GM12878 (cell line): ENCODE measurements around the gene ASB9. TPM values are rescaled to one million over a fixed set of nuclear protein-coding genes. Genes with fewer than 3 reads are reported as not detected.

Source experiments
- BACH1 ChIP-seq: fragments of 450-650 bp; IDR thresholded peaks from 2 replicates; pipeline ENCODE4 v1.6.1; 2017; ENCODE audit warnings: mild to moderate bottlenecking, borderline replicate concordance
- CEBPZ ChIP-seq: fragments of 150-350 bp; IDR thresholded peaks from 2 replicates; pipeline ENCODE4 v1.6.1; 2016; ENCODE audit warnings: low read depth, low read length
- EGR1 ChIP-seq, 2 experiments: IDR thresholded peaks; 1 replicate in 1 of 2; 2 replicates in 1 of 2; pipeline ENCODE4 v1.6.1; 2011 to 2012; ENCODE audit warnings: low read depth in 2 of 2, low read length in 2 of 2, borderline replicate concordance in 1 of 2, mild to moderate bottlenecking in 1 of 2, moderate library complexity in 1 of 2
- IRF5 ChIP-seq: fragments of 450-650 bp; IDR thresholded peaks from 2 replicates; pipeline ENCODE4 v1.6.1; 2017; ENCODE audit warnings: borderline replicate concordance
- LARP7 ChIP-seq: fragments of 450-650 bp; IDR thresholded peaks from 2 replicates; pipeline ENCODE4 v1.6.1; 2017; ENCODE audit warnings: mild to moderate bottlenecking
- NKRF ChIP-seq: fragments of 450-650 bp; conservative IDR thresholded peaks from 2 replicates; pipeline ENCODE4 v1.6.1; 2017; ENCODE audit warnings: mild to moderate bottlenecking, moderate library complexity
- SIX5 ChIP-seq: IDR thresholded peaks from 2 replicates; pipeline ENCODE4 v1.6.1; 2011; ENCODE audit warnings: mild to moderate bottlenecking, low read depth, low read length, moderate library complexity; ENCODE audit not compliant: severe bottlenecking
- SP1 ChIP-seq: IDR thresholded peaks from one replicate; pipeline ENCODE4 v1.6.1; 2011; ENCODE audit warnings: low read depth, low read length
- SPI1 ChIP-seq: IDR thresholded peaks from 2 replicates; pipeline ENCODE4 v1.6.1; 2011; ENCODE audit warnings: low read depth, mild to moderate bottlenecking, low read length, moderate library complexity, borderline replicate concordance; ENCODE audit not compliant: insufficient read depth
- ZNF274 ChIP-seq: IDR thresholded peaks from one replicate; pipeline ENCODE4 v1.8.0; 2011; ENCODE audit not compliant: insufficient read length, insufficient read depth
- polyA plus RNA-seq, 11 experiments: library from polyadenylated mRNA; depleted of rRNA in 4 of 11; unstranded in 6 of 11; stranded (reverse) in 5 of 11; fragments of >200 nt; fragmentation: Nextera tagmentation in 4 of 11; fragmentation: Illumina TruSeq in 1 of 11; extraction: Ambion mirVana in 4 of 11; extraction: Trizol in 1 of 11; gene quantifications; 1 replicate in 1 of 11; 2 replicates in 10 of 11; pipeline versions ENCODE4 v1.2.1 to v1.2.3, GENCODE V29; 2011 to 2016; ENCODE audit warnings: inconsistent platforms in 2 of 11, missing spikeins in 2 of 11, low read depth in 1 of 11
- total RNA-seq, 4 experiments: library from RNA; depleted of rRNA in 3 of 4; stranded (reverse); fragments of >200 nt in 3 of 4; fragmentation: Illumina TruSeq in 1 of 4; extraction: Trizol in 1 of 4; gene quantifications; 2 replicates each; pipeline versions ENCODE4 v1.2.1 to v1.2.3, GENCODE V29; 2013 to 2021
- TF ChIP-seq, protein P1 (sequence below): fragments of 450-650 bp; formaldehyde crosslinking; IDR thresholded peaks from 2 replicates; pipeline ENCODE4 v1.4.0; 2022; ENCODE audit warnings: mild to moderate bottlenecking, moderate library complexity
- TF ChIP-seq, protein P2 (sequence below): fragments of 150-350 bp; IDR thresholded peaks from 2 replicates; pipeline ENCODE4 v1.6.1; 2014; ENCODE audit warnings: mild to moderate bottlenecking, low read depth, low read length
- TF ChIP-seq, protein P3 (sequence below): fragments of 450-650 bp; IDR thresholded peaks from 2 replicates; pipeline ENCODE4 v1.6.1; 2016; ENCODE audit warnings: mild to moderate bottlenecking

ASB9 gene
- total and polyA plus RNA-seq, 10 of the 15 experiments (the other 5 are each of a cell fraction or from before 2014, with no cell fraction given), result 0.31 to 3.5 (median 0.74) TPM

GRCh38 chrX:15204130-15204751 lies 65.6 kb downstream of the ASB9 start (continued):
- no peak for TF ChIP-seq IRF5
- no peak for TF ChIP-seq NKRF
- no peak for TF ChIP-seq EGR1 (IDR thresholded peaks at IDR 0.05; ENCODE audit: borderline replicate concordance in 1 of 2, low read depth in 2 of 2, low read length in 2 of 2)
- TF ChIP-seq SP1, result no peak
- TF ChIP-seq, protein P1, sequence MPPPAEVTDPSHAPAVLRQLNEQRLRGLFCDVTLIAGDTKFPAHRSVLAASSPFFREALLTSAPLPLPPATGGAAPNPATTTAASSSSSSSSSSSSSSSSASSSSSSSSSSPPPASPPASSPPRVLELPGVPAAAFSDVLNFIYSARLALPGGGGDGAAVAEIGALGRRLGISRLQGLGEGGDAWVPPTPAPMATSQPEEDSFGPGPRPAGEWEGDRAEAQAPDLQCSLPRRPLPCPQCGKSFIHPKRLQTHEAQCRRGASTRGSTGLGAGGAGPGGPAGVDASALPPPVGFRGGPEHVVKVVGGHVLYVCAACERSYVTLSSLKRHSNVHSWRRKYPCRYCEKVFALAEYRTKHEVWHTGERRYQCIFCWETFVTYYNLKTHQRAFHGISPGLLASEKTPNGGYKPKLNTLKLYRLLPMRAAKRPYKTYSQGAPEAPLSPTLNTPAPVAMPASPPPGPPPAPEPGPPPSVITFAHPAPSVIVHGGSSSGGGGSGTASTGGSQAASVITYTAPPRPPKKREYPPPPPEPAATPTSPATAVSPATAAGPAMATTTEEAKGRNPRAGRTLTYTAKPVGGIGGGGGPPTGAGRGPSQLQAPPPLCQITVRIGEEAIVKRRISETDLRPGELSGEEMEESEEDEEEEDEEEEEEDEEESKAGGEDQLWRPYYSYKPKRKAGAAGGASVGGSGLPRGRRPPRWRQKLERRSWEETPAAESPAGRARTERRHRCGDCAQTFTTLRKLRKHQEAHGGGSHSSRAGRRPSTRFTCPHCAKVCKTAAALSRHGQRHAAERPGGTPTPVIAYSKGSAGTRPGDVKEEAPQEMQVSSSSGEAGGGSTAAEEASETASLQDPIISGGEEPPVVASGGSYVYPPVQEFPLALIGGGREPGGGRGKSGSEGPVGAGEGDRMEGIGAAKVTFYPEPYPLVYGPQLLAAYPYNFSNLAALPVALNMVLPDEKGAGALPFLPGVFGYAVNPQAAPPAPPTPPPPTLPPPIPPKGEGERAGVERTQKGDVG (CRISPR knock-in tag), result no peak
- TF ChIP-seq LARP7, result no peak
- no peak for TF ChIP-seq SPI1
- no peak for TF ChIP-seq CEBPZ
- no peak for TF ChIP-seq SIX5
- TF ChIP-seq, protein P2, sequence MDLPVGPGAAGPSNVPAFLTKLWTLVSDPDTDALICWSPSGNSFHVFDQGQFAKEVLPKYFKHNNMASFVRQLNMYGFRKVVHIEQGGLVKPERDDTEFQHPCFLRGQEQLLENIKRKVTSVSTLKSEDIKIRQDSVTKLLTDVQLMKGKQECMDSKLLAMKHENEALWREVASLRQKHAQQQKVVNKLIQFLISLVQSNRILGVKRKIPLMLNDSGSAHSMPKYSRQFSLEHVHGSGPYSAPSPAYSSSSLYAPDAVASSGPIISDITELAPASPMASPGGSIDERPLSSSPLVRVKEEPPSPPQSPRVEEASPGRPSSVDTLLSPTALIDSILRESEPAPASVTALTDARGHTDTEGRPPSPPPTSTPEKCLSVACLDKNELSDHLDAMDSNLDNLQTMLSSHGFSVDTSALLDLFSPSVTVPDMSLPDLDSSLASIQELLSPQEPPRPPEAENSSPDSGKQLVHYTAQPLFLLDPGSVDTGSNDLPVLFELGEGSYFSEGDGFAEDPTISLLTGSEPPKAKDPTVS, result no peak
- TF ChIP-seq BACH1, result peak; percentile 81; the same call in 1 of the 2 replicates
- TF ChIP-seq, protein P3, sequence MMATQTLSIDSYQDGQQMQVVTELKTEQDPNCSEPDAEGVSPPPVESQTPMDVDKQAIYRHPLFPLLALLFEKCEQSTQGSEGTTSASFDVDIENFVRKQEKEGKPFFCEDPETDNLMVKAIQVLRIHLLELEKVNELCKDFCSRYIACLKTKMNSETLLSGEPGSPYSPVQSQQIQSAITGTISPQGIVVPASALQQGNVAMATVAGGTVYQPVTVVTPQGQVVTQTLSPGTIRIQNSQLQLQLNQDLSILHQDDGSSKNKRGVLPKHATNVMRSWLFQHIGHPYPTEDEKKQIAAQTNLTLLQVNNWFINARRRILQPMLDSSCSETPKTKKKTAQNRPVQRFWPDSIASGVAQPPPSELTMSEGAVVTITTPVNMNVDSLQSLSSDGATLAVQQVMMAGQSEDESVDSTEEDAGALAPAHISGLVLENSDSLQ, result peak; percentile 32; the same call in 1 of the 2 replicates
- no peak for TF ChIP-seq ZNF274
